Glomerular visceral epithelial cell (primary cell): ENCODE measurements around the gene KRTAP20-1.

ENCODE experiments used
- DNase-seq: peaks from one replicate; pipeline ENCODE4 v3.0.0-alpha.2; 2016; ENCODE audit errors: extremely low spot score

The KRTAP20-1 gene

GRCh38 chr21:30646904-30647414 lies 30.7 kb downstream of the KRTAP20-1 start:
- DNase-seq: no peak

DNA sequence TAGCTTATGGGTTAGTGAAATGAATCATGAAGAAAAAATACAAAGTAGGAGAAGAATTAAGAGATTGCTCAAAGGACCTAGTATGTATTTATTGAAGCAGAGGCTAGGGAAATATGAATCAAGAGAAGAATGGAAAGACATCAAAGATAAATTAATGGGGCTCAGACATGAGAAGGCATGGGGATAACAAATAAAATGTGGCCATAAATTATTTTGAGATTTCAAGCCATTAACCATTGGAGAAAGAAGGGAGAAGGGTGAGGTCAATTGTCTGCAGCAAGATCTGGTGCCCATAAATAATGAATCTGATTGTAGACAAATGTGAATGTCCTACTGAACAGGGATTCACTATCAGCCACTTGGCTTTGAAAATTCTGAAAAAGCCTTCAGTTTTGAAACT lies 36.7 kb downstream of the KRTAP20-1 start:
- no peak for DNase-seq
